Aorta (tissue), 5 donors: ENCODE results near the gene SPACDR. TPM values are rescaled to one million over a fixed set of nuclear protein-coding genes. Genes with fewer than 3 reads are reported as not detected.

Source experiments
- ATAC-seq: fragments of 200-7000 bp; cut with Tn5 transposase; one replicate; pipeline ENCODE4 v1.9.1; 2022; ENCODE audit warnings: moderate library complexity; ENCODE audit not compliant: low FRiP score
- DNase-seq, 2 donors: peaks; one replicate each; pipeline ENCODE4 v3.0.0-alpha.2; 2020
- H3K27ac ChIP-seq, 2 donors: one replicate each; pipeline ENCODE4 v1.5.1; 2013; ENCODE audit warnings: low read length in 2 of 2, mild to moderate bottlenecking in 2 of 2, moderate library complexity in 2 of 2, control low read depth in 1 of 2, inconsistent platforms in 1 of 2, low read depth in 1 of 2
- H3K27me3 ChIP-seq, 2 donors: one replicate each; pipeline ENCODE4 v1.6.1; 2013; ENCODE audit warnings: control low read depth in 1 of 2, low read length in 1 of 2, mild to moderate bottlenecking in 1 of 2, moderate library complexity in 1 of 2; ENCODE audit not compliant: insufficient read depth in 2 of 2, control insufficient read depth in 1 of 2
- H3K36me3 ChIP-seq, 2 donors: one replicate each; pipeline ENCODE4 v1.6.1; 2013; ENCODE audit warnings: control low read depth in 1 of 2, low read length in 1 of 2, mild to moderate bottlenecking in 1 of 2; ENCODE audit not compliant: insufficient read depth in 2 of 2, control insufficient read depth in 1 of 2
- H3K4me1 ChIP-seq, 2 donors: one replicate each; pipeline ENCODE4 v1.6.1; 2013; ENCODE audit warnings: low read length in 2 of 2, control low read depth in 1 of 2, mild to moderate bottlenecking in 1 of 2, moderate library complexity in 1 of 2; ENCODE audit not compliant: insufficient read depth in 2 of 2, control insufficient read depth in 1 of 2
- H3K4me3 ChIP-seq, 2 donors: one replicate each; pipeline ENCODE4 v1.5.1; 2013; ENCODE audit warnings: low read length in 2 of 2, control low read depth in 1 of 2, mild to moderate bottlenecking in 1 of 2
- H3K9me3 ChIP-seq: one replicate; pipeline ENCODE4 v1.6.1; 2013; ENCODE audit warnings: mild to moderate bottlenecking, low read length; ENCODE audit not compliant: control insufficient read depth
- WGBS, 2 donors: extraction: QIAGEN DNeasy Blood & Tissue Kit; methylation state at CpG; one replicate each; pipeline ENCODE4 v1.1.7; 2013; 5-methylcytosine and 5-hydroxymethylcytosine counted together
- intact Hi-C, 2 donors: fragments of 100-400 bp; cut with DNase I; formaldehyde crosslinking; loops; one replicate each; pipeline versions ENCODE4 v1.14.2 to v1.15.0; 2022
- polyA plus RNA-seq, 2 donors: library from polyadenylated mRNA; stranded (reverse); fragments of 200-250 nt; gene quantifications; one replicate each; pipeline ENCODE4 v1.2.3, GENCODE V29; 2013
- total RNA-seq, 2 donors: library from RNA; stranded (reverse); fragmentation: NEBNext Ultra II Directional; extraction: Animal tissue kit (Norgen Biotek cat#: 25700); gene quantifications; one replicate each; pipeline ENCODE4 v1.2.1, GENCODE V29; 2021
- donor health status: healthy with polysubstance abuse.
- donor health status: Bipolar disorder and iron deficiency.
- donor health status: DM: no; HTN: no; CAD: no.
- donor health status: DM: no; HTN: no; CAD: no.
- donor health status: DM: yes; HTN: yes; CAD: no.

Gene SPACDR
- total and polyA plus RNA-seq, 4 donors = 0.31 to 2.0 (median 1.0) TPM; not detected in 1

DNA sequence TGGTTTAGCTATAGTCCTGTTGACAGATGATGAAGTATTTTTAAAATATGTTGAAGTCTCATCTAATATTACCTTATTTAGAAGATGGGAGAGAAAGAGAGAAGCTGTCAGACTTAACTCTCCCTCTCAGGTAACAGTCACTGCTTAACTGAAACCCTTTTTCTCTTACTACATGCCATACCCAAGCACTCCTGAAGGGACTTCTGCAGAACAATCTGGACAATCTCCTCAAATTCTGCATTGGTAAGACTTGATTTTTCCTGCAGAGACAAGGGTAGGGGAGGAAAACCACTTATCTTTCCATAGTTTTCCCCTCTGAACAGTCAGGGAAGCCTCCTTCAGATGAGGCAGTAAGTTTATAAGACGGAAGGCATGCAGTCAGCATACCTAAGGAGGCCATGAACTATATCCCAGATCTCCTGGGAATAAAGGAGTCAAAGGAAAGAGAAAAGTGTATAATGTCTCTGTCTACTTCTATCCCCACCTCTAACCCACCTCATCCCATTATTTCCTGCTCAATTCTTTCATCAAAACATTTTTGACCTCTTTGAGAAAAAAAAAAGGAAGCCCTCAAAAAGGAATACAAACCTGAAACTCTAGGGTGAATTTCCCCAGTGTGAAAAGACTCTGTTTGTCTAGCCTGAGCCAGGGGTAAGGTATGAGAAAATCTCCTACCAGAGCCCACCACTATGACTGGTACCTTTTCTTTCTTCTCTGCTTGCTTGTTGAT, 45.0 kb downstream of the SPACDR start:
- 73 to 80% methylated on average over 1 of the region's 1 CpG for WGBS, 2 donors
- Histone ChIP-seq H3K9me3 (no peaks in the 10 kb centered on the region), H3K27ac (no peak overlapping the region), H3K4me1 (no peaks in the 10 kb centered on the region), H3K27me3 (no peaks in the 10 kb centered on the region), H3K36me3 (no peaks in the 10 kb centered on the region), H3K4me3 (no peak overlapping the region)
- no peak for DNase-seq
- intact Hi-C loops = no loop called here
- no peak for ATAC-seq

DNA sequence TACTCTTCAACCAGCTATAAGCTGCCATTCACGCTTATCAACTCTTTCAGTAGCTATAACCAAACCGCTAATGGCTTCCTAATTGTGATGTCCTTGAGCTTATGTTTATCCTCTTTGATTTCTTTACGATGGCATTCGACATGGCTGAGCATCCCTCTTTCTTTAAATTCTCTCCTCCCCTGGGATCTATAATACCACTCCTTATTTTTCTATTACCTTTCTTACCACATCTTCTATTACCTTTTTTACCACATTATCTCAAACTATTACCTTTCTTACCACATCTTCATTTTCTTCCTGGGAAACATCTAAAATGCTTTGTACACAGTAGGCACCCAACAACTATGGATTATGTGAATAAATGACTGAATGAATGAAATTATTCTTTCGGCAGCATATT, 48.6 kb downstream of the SPACDR start:
- no peaks in the 10 kb centered on the region for H3K4me1 ChIP-seq
- no peak for DNase-seq
- no peaks in the 10 kb centered on the region for H3K27me3 ChIP-seq
- WGBS, 2 donors = 91 to 94% methylated on average over 5 of the region's 5 CpGs
- no peak overlapping the region for H3K4me3 ChIP-seq
- no peaks in the 10 kb centered on the region for H3K36me3 ChIP-seq
- no peak for ATAC-seq
- intact Hi-C loops = no loop called here
- H3K27ac ChIP-seq = no peak overlapping the region
- no peaks in the 10 kb centered on the region for H3K9me3 ChIP-seq

DNA sequence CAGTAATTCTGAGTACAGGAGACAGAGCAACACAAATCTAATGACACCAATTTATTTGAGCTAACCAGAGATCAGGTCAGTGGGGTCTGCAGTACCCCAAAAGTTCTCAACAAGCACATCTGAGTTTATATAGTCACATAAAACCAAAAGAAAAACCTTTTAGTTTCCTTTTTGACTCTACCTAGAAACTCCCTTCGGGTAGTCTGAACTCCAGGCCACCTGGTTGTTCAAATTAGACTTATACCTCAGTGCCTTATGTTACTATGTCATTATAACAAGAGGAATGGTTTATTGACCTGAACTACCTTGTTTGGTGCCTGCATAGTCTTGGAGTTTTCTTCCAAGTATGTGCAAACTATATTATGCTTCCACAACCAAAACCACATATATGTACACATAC, 50.2 kb downstream of the SPACDR start:
- H3K27me3 ChIP-seq = no peaks in the 10 kb centered on the region
- no peaks in the 10 kb centered on the region for H3K36me3 ChIP-seq
- no peaks in the 10 kb centered on the region for H3K9me3 ChIP-seq
- 94 to 97% methylated on average over 1 of the region's 1 CpG for WGBS, 2 donors
- DNase-seq (no peak), ATAC-seq (no peak)
- no peak overlapping the region for H3K27ac ChIP-seq
- no peaks in the 10 kb centered on the region for H3K4me1 ChIP-seq
- no peak overlapping the region for H3K4me3 ChIP-seq
- intact Hi-C loops = no loop called here

DNA sequence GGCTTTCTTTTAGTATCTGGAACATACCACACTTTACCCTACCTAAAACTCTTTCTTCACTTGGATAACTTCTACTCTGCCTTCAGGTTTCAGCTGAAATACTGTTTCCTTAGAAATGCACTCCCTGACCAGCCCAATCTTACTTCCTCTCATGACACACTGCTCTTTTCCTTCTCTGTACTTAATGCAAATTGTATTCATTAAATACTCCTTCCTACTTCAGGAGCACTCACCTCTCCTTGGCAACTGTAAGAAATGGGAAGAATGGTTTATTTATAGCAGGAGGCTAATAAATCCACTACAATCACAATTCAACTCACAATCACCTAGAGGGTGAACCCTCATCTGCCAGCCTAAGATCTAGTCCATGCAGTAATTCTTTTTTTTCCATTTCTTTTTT, 50.7 kb downstream of the SPACDR start:
- no peak for ATAC-seq
- Histone ChIP-seq H3K27ac (no peak overlapping the region), H3K4me1 (no peaks in the 10 kb centered on the region), H3K36me3 (no peaks in the 10 kb centered on the region), H3K4me3 (no peak overlapping the region), H3K9me3 (no peaks in the 10 kb centered on the region), H3K27me3 (no peaks in the 10 kb centered on the region)
- no peak for DNase-seq
- intact Hi-C loops = no loop called here

DNA sequence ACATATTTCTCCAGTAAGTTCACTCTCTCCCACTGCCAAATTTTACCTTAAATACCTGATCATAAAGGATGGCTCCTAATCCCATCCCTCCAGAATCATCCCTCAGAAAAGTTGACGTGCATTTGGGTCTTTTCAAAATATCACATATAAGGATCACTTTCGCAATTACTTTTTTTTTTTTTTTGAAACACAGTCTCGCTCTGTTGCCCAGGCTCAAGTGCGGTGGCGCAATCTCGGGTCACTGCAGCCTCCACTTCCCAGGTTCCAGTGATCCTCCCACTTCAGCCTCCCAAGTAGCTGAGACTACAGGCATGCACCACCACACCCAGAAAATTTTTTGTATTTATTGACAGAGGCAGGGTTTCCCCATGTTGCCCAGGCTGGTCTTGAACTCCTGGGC, 53.0 kb downstream of the SPACDR start:
- Histone ChIP-seq H3K27ac (no peak overlapping the region), H3K9me3 (no peaks in the 10 kb centered on the region), H3K36me3 (no peaks in the 10 kb centered on the region), H3K27me3 (no peaks in the 10 kb centered on the region), H3K4me3 (no peak overlapping the region), H3K4me1 (no peaks in the 10 kb centered on the region)
- no peak for ATAC-seq
- intact Hi-C loops = no loop called here
- no peak for DNase-seq
- WGBS, 2 donors = 92 to 93% methylated on average over 6 of the region's 6 CpGs

DNA sequence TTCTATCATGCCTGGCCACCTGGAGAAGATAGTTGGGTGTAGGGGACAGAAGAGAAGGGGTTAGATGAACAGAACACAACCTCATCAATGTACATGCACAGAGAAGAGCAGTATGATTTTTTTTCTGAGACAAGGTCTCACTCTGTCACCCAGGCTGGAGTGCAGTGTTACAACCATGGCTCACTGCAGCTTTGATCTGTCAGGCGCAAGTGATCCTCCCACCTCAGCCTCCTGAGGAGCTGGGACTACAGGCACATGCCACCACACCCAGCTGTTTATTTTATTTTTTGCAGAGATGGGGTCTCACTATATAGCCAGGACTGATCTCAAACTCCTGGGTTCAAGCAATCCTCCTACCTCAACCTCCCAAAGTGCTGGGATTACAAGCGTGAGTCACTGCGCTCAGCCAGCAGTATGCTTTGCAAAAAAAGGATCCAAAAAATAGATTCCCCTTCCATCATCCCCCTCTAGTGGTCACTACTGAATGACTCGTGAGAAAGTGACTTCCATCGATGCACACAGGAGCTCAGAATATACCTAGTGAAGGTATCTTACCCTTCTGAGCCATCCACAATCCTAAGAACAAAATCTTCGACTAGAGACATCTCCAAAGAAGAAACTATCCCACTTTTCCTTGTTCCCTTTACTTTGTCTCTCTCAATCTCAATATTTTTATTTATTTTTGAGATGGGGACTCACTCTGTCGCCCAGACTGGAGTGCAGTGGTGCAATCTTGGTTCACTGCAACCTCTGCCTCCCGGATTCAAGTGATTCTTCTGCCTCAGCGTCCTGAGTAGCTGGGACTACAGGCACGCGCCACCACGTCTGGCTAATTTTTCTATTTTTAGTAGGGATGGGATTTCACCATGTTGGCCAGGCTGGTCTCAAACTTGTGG, 56.5 kb downstream of the SPACDR start:
- intact Hi-C loops = no loop called here
- Histone ChIP-seq H3K27ac (no peak overlapping the region), H3K36me3 (no peaks in the 10 kb centered on the region), H3K4me3 (no peak overlapping the region), H3K27me3 (no peaks in the 10 kb centered on the region), H3K4me1 (no peaks in the 10 kb centered on the region), H3K9me3 (no peaks in the 10 kb centered on the region)
- WGBS, 2 donors = 43% methylated on average over 12 of the region's 12 CpGs
- DNase-seq (peak in 1 of 2 donors; percentile 49), ATAC-seq (peak; percentile 77)

DNA sequence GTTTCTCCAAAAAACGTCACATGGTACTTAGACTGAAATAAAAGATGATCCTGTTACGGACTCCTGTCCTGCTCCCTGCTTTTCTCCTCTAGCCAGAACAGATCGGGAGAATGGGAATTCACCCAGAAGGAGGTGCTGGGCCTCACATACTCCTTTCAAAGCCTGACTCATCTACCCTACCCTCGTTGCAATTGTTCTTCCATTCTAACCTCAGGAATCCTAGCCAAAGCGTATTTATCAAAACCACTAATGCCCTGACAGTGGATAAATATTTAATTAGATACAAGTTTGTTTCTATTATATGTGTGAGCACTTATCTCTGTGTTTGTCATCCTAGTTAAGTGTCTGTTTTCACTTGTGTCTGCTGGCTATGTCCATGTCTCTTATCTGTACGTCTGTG, 57.3 kb downstream of the SPACDR start:
- no peaks in the 10 kb centered on the region for H3K27me3 ChIP-seq
- no peaks in the 10 kb centered on the region for H3K36me3 ChIP-seq
- H3K9me3 ChIP-seq = no peaks in the 10 kb centered on the region
- H3K4me1 ChIP-seq = no peaks in the 10 kb centered on the region
- DNase-seq = no peak
- intact Hi-C loops = no loop called here
- no peak overlapping the region for H3K4me3 ChIP-seq
- ATAC-seq = no peak
- no peak overlapping the region for H3K27ac ChIP-seq
- 63 to 65% methylated on average over 6 of the region's 6 CpGs for WGBS, 2 donors
